Kidney (tissue), 14 donors: ENCODE data around the gene DLGAP4. TPM values are rescaled to one million over a fixed set of nuclear protein-coding genes. Genes with fewer than 3 reads are reported as not detected.

Experiments
- DNase-seq, 5 donors: peaks; one replicate each; pipeline ENCODE4 v3.0.0-alpha.2; 2013 to 2020
- FAIRE-seq: peaks from 2 replicates; lab custom pipeline; 2012; peaks lifted over from hg19 to GRCh38; lab: Jason Lieb, UNC
- H3K27ac ChIP-seq, 2 donors: one replicate each; pipeline ENCODE4 v1.7.0; 2013; ENCODE audit warnings: low read depth in 2 of 2, low read length in 2 of 2, inconsistent platforms in 1 of 2
- H3K27me3 ChIP-seq: one replicate; pipeline ENCODE4 v1.7.1; 2013; ENCODE audit warnings: low read length, inconsistent platforms; ENCODE audit not compliant: control insufficient read depth, insufficient read depth
- H3K36me3 ChIP-seq, 3 donors: one replicate each; pipeline versions ENCODE4 v1.7.0 to v1.7.1; 2013; ENCODE audit warnings: low read length in 3 of 3, control low read depth in 1 of 3, inconsistent platforms in 1 of 3; ENCODE audit not compliant: insufficient read depth in 3 of 3, control insufficient read depth in 2 of 3
- H3K4me1 ChIP-seq, 3 donors: one replicate each; pipeline versions ENCODE4 v1.7.0 to v1.7.1; 2013; ENCODE audit warnings: low read length in 3 of 3, inconsistent platforms in 1 of 3, low read depth in 1 of 3; ENCODE audit not compliant: control insufficient read depth in 2 of 3, insufficient read depth in 2 of 3
- H3K4me3 ChIP-seq, 3 donors: one replicate each; pipeline versions ENCODE4 v1.7.0 to v1.8.1; 2013; ENCODE audit warnings: low read length in 3 of 3, control low read depth in 1 of 3, inconsistent platforms in 1 of 3
- H3K9ac ChIP-seq, 3 donors: one replicate each; pipeline versions ENCODE4 v1.7.0 to v1.7.1; 2013; ENCODE audit warnings: low read length in 3 of 3, control low read depth in 1 of 3, inconsistent platforms in 1 of 3
- H3K9me3 ChIP-seq, 3 donors: one replicate each; pipeline versions ENCODE4 v1.7.0 to v1.7.1; 2013; ENCODE audit warnings: low read length in 3 of 3, control low read depth in 1 of 3, inconsistent platforms in 1 of 3; ENCODE audit not compliant: control insufficient read depth in 2 of 3, insufficient read depth in 1 of 3
- intact Hi-C: fragments of 100-400 bp; cut with DNase I; formaldehyde crosslinking; loops from one replicate; pipeline ENCODE4 v1.11.1; 2022
- polyA plus RNA-seq: library from polyadenylated mRNA; stranded (reverse); fragments of 350-450 nt; fragmentation: Illumina TruSeq; extraction: RNeasy Lipid Tissue Mini Kit (QIAGEN cat#74804); gene quantifications from one replicate; pipeline ENCODE4 v1.2.3, GENCODE V29; 2014; ENCODE audit warnings: low read depth, low replicate concordance; ENCODE audit not compliant: insufficient read depth
- total RNA-seq: library from RNA; stranded (reverse); fragmentation: NEBNext Ultra II Directional; extraction: Animal tissue kit (Norgen Biotek cat#: 25700); gene quantifications from one replicate; pipeline ENCODE4 v1.2.1, GENCODE V29; 2021
- TF ChIP-seq, protein P1 (sequence below): IDR thresholded peaks from 3 replicates; pipeline ENCODE4 v1.5.1; 2012; ENCODE audit warnings: mild to moderate bottlenecking, moderate library complexity, borderline replicate concordance; ENCODE audit not compliant: insufficient read depth; ENCODE audit errors: extremely low read depth
- donor health status: control.
- donor health status: control.
- donor health status: control.
- donor health status: control.
- donor health status: control.
- donor health status: DM: yes; HTN: yes; CAD: no.
- donor health status: Normal renal cell carcinoma (clear cell type).

DLGAP4 gene
- total and polyA plus RNA-seq, 2 donors from 2014 or later = 19.6 to 62.4 TPM

GRCh38 chr20:36264426-36265246 lies 41.5 kb upstream of the DLGAP4 start:
- H3K9ac ChIP-seq = no peak overlapping the region
- no peaks in the 10 kb centered on the region for H3K9me3 ChIP-seq
- no peaks in the 10 kb centered on the region for H3K4me1 ChIP-seq
- DNase-seq (no peak), FAIRE-seq (no peak)
- no peaks in the 10 kb centered on the region for H3K27me3 ChIP-seq
- intact Hi-C loops = no loop called here
- H3K36me3 ChIP-seq = no peaks in the 10 kb centered on the region
- H3K4me3 ChIP-seq = no peak overlapping the region
- TF ChIP-seq, protein P1, sequence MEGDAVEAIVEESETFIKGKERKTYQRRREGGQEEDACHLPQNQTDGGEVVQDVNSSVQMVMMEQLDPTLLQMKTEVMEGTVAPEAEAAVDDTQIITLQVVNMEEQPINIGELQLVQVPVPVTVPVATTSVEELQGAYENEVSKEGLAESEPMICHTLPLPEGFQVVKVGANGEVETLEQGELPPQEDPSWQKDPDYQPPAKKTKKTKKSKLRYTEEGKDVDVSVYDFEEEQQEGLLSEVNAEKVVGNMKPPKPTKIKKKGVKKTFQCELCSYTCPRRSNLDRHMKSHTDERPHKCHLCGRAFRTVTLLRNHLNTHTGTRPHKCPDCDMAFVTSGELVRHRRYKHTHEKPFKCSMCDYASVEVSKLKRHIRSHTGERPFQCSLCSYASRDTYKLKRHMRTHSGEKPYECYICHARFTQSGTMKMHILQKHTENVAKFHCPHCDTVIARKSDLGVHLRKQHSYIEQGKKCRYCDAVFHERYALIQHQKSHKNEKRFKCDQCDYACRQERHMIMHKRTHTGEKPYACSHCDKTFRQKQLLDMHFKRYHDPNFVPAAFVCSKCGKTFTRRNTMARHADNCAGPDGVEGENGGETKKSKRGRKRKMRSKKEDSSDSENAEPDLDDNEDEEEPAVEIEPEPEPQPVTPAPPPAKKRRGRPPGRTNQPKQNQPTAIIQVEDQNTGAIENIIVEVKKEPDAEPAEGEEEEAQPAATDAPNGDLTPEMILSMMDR = no peak
- no peak overlapping the region for H3K27ac ChIP-seq

GRCh38 chr20:36266189-36266588 lies 40.0 kb upstream of the DLGAP4 start:
- intact Hi-C loops = no loop called here
- FAIRE-seq = no peak

GRCh38 chr20:36267605-36268381 lies 38.3 kb upstream of the DLGAP4 start:
- no peaks in the 10 kb centered on the region for H3K36me3 ChIP-seq
- TF ChIP-seq, protein P1 = no peak
- H3K27ac ChIP-seq = no peak overlapping the region
- FAIRE-seq (no peak), DNase-seq (no peak)
- no peak overlapping the region for H3K9ac ChIP-seq
- intact Hi-C loops = no loop called here
- H3K27me3 ChIP-seq = no peaks in the 10 kb centered on the region
- no peak overlapping the region for H3K4me3 ChIP-seq
- H3K9me3 ChIP-seq = no peaks in the 10 kb centered on the region
- no peaks in the 10 kb centered on the region for H3K4me1 ChIP-seq

More at GRCh38 chr20:36266189-36266588, 40.0 kb upstream of the DLGAP4 start:
- Histone ChIP-seq H3K4me1 (no peaks in the 10 kb centered on the region), H3K36me3 (no peaks in the 10 kb centered on the region), H3K27ac (no peak overlapping the region), H3K27me3 (no peaks in the 10 kb centered on the region), H3K4me3 (no peak overlapping the region), H3K9ac (no peak overlapping the region), H3K9me3 (no peaks in the 10 kb centered on the region)
- TF ChIP-seq, protein P1 = no peak
- DNase-seq = no peak
